Fibroblast of villous mesenchyme (primary cell): ENCODE results near the gene CITED4. TPM values are rescaled to one million over a fixed set of nuclear protein-coding genes. Genes with fewer than 3 reads are reported as not detected.

Experiments used
- DNase-seq: peaks from one replicate; pipeline ENCODE4 v3.0.0-alpha.2; 2010; ENCODE audit warnings: low read depth
- H3K4me3 ChIP-seq: 2 replicates; pipeline ENCODE4 v1.5.1; 2011; ENCODE audit warnings: low read depth, mild to moderate bottlenecking, low read length
- CTCF ChIP-seq: IDR thresholded peaks from 2 replicates; pipeline ENCODE4 v1.5.1; 2012; ENCODE audit warnings: low read depth, mild to moderate bottlenecking, low read length; ENCODE audit not compliant: insufficient read depth
- total RNA-seq: library from RNA; depleted of rRNA; stranded (reverse); fragments of >200 nt; gene quantifications from 2 replicates; pipeline ENCODE4 v1.2.3, GENCODE V29; 2012

The CITED4 gene
- total RNA-seq, 1 donor = 1.7 TPM

- TF ChIP-seq CTCF = no peak
- no peak for DNase-seq
Observed at GRCh38 chr1:40837601-40838000, 24.6 kb downstream of the CITED4 start.

GRCh38 chr1:40836283-40836682 is 25.9 kb downstream of the CITED4 start:
- TF ChIP-seq CTCF = no peak
- no peak overlapping the region for H3K4me3 ChIP-seq

More at GRCh38 chr1:40837601-40838000, 24.6 kb downstream of the CITED4 start:
- H3K4me3 ChIP-seq = no peak overlapping the region

GRCh38 chr1:40834968-40835545 is 27.1 kb downstream of the CITED4 start:
- no peak for TF ChIP-seq CTCF
- DNase-seq = no peak
- H3K4me3 ChIP-seq = no peak overlapping the region

More at GRCh38 chr1:40836283-40836682, 25.9 kb downstream of the CITED4 start:
- DNase-seq = no peak

- no peak for TF ChIP-seq CTCF
- H3K4me3 ChIP-seq = no peak overlapping the region
- no peak for DNase-seq
Observed at GRCh38 chr1:40833979-40834378, 28.2 kb downstream of the CITED4 start.

GRCh38 chr1:40831001-40831732 is 31.0 kb downstream of the CITED4 start:
- no peak for DNase-seq
- TF ChIP-seq CTCF = no peak
- H3K4me3 ChIP-seq = no peak overlapping the region

GRCh38 chr1:40830419-40830943 is 31.7 kb downstream of the CITED4 start:
- no peak overlapping the region for H3K4me3 ChIP-seq
- no peak for TF ChIP-seq CTCF
- no peak for DNase-seq
